Gastrocnemius medialis (tissue), 4 donors: Measurements from ENCODE around the gene GUSB. TPM values are rescaled to one million over a fixed set of nuclear protein-coding genes. Genes with fewer than 3 reads are reported as not detected.

ENCODE experiments used
- total RNA-seq, 4 donors: library from RNA; depleted of rRNA; stranded (reverse); fragments of >200 nt; gene quantifications; one replicate each; pipeline versions ENCODE4 v1.1.0 to v1.2.3, GENCODE V29; 2016

The GUSB gene
- total RNA-seq, 4 donors from 2014 or later = 2.4 to 7.1 (median 5.8) TPM

Other genes with a start within 250 kb of the GUSB start
- 10 to 100 TPM; 11.5 to 17.5 (median 14.9) TPM for gene VKORC1L1, start 109.1 kb downstream of the GUSB start, total RNA-seq
- 1 to 10 TPM; 2.5 to 8.7 (median 4.9) TPM for gene ASL, start 93.6 kb upstream of the GUSB start, total RNA-seq
- 10 to 100 TPM; 19.2 to 21.3 (median 20.4) TPM for gene CRCP, start 132.6 kb upstream of the GUSB start, total RNA-seq
- gene TPST1, start 223.1 kb upstream of the GUSB start, total RNA-seq = 1 to 10 TPM; 1.4 to 3.7 (median 3.0) TPM